H1 (cell line): Measurements from ENCODE around the gene FOXN4. TPM values are rescaled to one million over a fixed set of nuclear protein-coding genes. Genes with fewer than 3 reads are reported as not detected.

Experiments used
- CTCF ChIA-PET: fragments of 300-600 bp; sonication (Branson Sonifier 250); formaldehyde crosslinking; loops from one replicate; lab custom pipeline; 2021; ENCODE audit not compliant: partially characterized antibody; lab: Charles Lee
- POLR2A ChIA-PET: fragments of 300-600 bp; sonication (Branson Sonifier 250); formaldehyde crosslinking; loops from one replicate; lab custom pipeline; 2021; ENCODE audit warnings: inconsistent platforms; ENCODE audit not compliant: partially characterized antibody; lab: Charles Lee
- DNase-seq, 2 experiments: peaks; one replicate each; pipeline versions ENCODE4 v3.0.0 to v3.0.0-alpha.2; 2010 to 2022; ENCODE audit warnings: low spot score in 2 of 2, low read depth in 1 of 2, mixed read lengths in 1 of 2
- FAIRE-seq: peaks from 2 replicates; lab custom pipeline; 2011; peaks lifted over from hg19 to GRCh38; lab: Jason Lieb, UNC
- H2AFZ ChIP-seq: 2 replicates; pipeline ENCODE4 v1.8.1; 2012; ENCODE audit warnings: low read length, inconsistent platforms
- H2AK5ac ChIP-seq: 2 replicates; pipeline ENCODE4 v1.6.1; 2013; ENCODE audit warnings: low read depth, low read length
- H2BK120ac ChIP-seq: replicated peaks from 2 replicates; pipeline ENCODE3; 2013; ENCODE audit warnings: low read depth, low read length, inconsistent platforms
- H2BK12ac ChIP-seq: 2 replicates; pipeline ENCODE4 v1.6.1; 2013; ENCODE audit warnings: low read depth, low read length
- H2BK15ac ChIP-seq: 2 replicates; pipeline ENCODE4 v1.6.1; 2013; ENCODE audit warnings: low read length
- H2BK20ac ChIP-seq: 2 replicates; pipeline ENCODE4 v1.6.1; 2013; ENCODE audit warnings: low read length
- H2BK5ac ChIP-seq: 2 replicates; pipeline ENCODE4 v1.6.1; 2013; ENCODE audit warnings: low read depth, low read length
- H3K14ac ChIP-seq: 2 replicates; pipeline ENCODE4 v1.6.1; 2013; ENCODE audit warnings: inconsistent platforms; ENCODE audit not compliant: insufficient read length
- H3K18ac ChIP-seq: 2 replicates; pipeline ENCODE4 v1.6.1; 2013; ENCODE audit warnings: low read length; ENCODE audit errors: extremely low read depth
- H3K23ac ChIP-seq: 2 replicates; pipeline ENCODE4 v1.6.1; 2013; ENCODE audit warnings: inconsistent platforms; ENCODE audit not compliant: insufficient read length
- H3K23me2 ChIP-seq: 2 replicates; pipeline ENCODE4 v1.6.1; 2013; ENCODE audit warnings: low read depth, low read length
- H3K27ac ChIP-seq: 2 replicates; pipeline ENCODE4 v1.6.1; 2011; ENCODE audit warnings: low read depth, low read length, inconsistent platforms
- H3K27me3 ChIP-seq, 4 experiments: replicated peaks in 1 of 4; 1 replicate in 1 of 4; 2 replicates in 3 of 4; pipeline versions ENCODE4 v1.6.1 to v1.8.1; 2011 to 2013; ENCODE audit warnings: low read length in 3 of 4, mild to moderate bottlenecking in 3 of 4, inconsistent platforms in 2 of 4, mixed read lengths in 2 of 4, moderate library complexity in 1 of 4; ENCODE audit not compliant: control insufficient read depth in 3 of 4, insufficient read depth in 3 of 4; ENCODE audit errors: extremely low read depth in 1 of 4
- H3K36me3 ChIP-seq, 4 experiments: 2 replicates each; pipeline versions ENCODE4 v1.6.1 to v1.8.1; 2011 to 2013; ENCODE audit warnings: mild to moderate bottlenecking in 4 of 4, low read length in 3 of 4, moderate library complexity in 2 of 4, control low read depth in 1 of 4, inconsistent platforms in 1 of 4; ENCODE audit not compliant: insufficient read depth in 4 of 4, control insufficient read depth in 2 of 4
- H3K4ac ChIP-seq: replicated peaks from 2 replicates; pipeline ENCODE3; 2013; ENCODE audit warnings: low read length, low read depth, mixed read lengths, inconsistent platforms; ENCODE audit not compliant: insufficient read length
- H3K4me1 ChIP-seq, 4 experiments: replicated peaks in 1 of 4; 1 replicate in 1 of 4; 2 replicates in 3 of 4; pipeline versions ENCODE4 v1.6.1 to v1.8.1; 2011 to 2013; ENCODE audit warnings: low read length in 3 of 4, inconsistent platforms in 2 of 4, mixed read lengths in 1 of 4; ENCODE audit not compliant: insufficient read depth in 4 of 4, control insufficient read depth in 3 of 4
- H3K4me2 ChIP-seq, 2 experiments: 2 replicates each; pipeline versions ENCODE4 v1.6.1 to v1.8.1; 2011 to 2013; ENCODE audit warnings: low read depth in 2 of 2, low read length in 2 of 2, control low read depth in 1 of 2, inconsistent platforms in 1 of 2, mild to moderate bottlenecking in 1 of 2; ENCODE audit not compliant: insufficient read depth in 1 of 2
- H3K4me3 ChIP-seq, 4 experiments: fragments of 200-600, 300-600 bp in 1 of 4; sonication (generic), shearing (Covaris generic), sonication (Bioruptor Twin) in 1 of 4; 2 replicates each; pipeline versions ENCODE4 v1.5.1 to v1.8.1; 2011 to 2016; ENCODE audit warnings: low read length in 4 of 4, low read depth in 3 of 4, control low read depth in 2 of 4, inconsistent platforms in 2 of 4, mild to moderate bottlenecking in 2 of 4, mixed read lengths in 1 of 4, moderate library complexity in 1 of 4; ENCODE audit not compliant: insufficient read depth in 2 of 4; ENCODE audit errors: extremely low read depth in 1 of 4
- H3K56ac ChIP-seq: replicated peaks from 2 replicates; pipeline ENCODE3; 2013; ENCODE audit warnings: low read depth, mild to moderate bottlenecking, mixed read lengths, low read length, inconsistent platforms; ENCODE audit not compliant: insufficient read length
- H3K79me1 ChIP-seq: 2 replicates; pipeline ENCODE4 v1.6.1; 2013; ENCODE audit warnings: low read depth, low read length, control low read depth
- H3K79me2 ChIP-seq, 2 experiments: 2 replicates each; pipeline versions ENCODE4 v1.6.1 to v1.8.1; 2012 to 2013; ENCODE audit warnings: low read length in 2 of 2, mild to moderate bottlenecking in 2 of 2, inconsistent platforms in 1 of 2; ENCODE audit not compliant: insufficient read depth in 2 of 2, control insufficient read depth in 1 of 2
- H3K9ac ChIP-seq, 4 experiments: replicated peaks in 1 of 4; 1 replicate in 1 of 4; 2 replicates in 3 of 4; pipeline versions ENCODE4 v1.6.1 to v1.8.1; 2011 to 2013; ENCODE audit warnings: low read depth in 3 of 4, low read length in 3 of 4, control low read depth in 2 of 4, mild to moderate bottlenecking in 2 of 4, moderate library complexity in 2 of 4, inconsistent platforms in 1 of 4; ENCODE audit errors: extremely low read depth in 1 of 4
- H3K9me3 ChIP-seq, 2 experiments: 2 replicates each; pipeline versions ENCODE4 v1.6.1 to v1.8.1; 2012 to 2013; ENCODE audit warnings: mild to moderate bottlenecking in 2 of 2, moderate library complexity in 2 of 2, control low read depth in 1 of 2, inconsistent platforms in 1 of 2, low read depth in 1 of 2, low read length in 1 of 2, mixed read lengths in 1 of 2; ENCODE audit not compliant: insufficient read depth in 2 of 2
- H4K20me1 ChIP-seq, 2 experiments: replicated peaks in 1 of 2; 2 replicates each; pipeline versions ENCODE3 to v1.8.1; 2011 to 2013; ENCODE audit warnings: inconsistent platforms in 2 of 2, low read length in 2 of 2, mild to moderate bottlenecking in 1 of 2; ENCODE audit not compliant: insufficient read depth in 2 of 2, control insufficient read depth in 1 of 2
- H4K5ac ChIP-seq: 2 replicates; pipeline ENCODE4 v1.6.1; 2013; ENCODE audit warnings: low read length, low read depth, mixed read lengths, inconsistent platforms; ENCODE audit not compliant: insufficient read length
- H4K8ac ChIP-seq: 2 replicates; pipeline ENCODE4 v1.8.0; 2013; ENCODE audit warnings: mild to moderate bottlenecking, moderate library complexity, low read length, inconsistent platforms; ENCODE audit not compliant: insufficient read depth; ENCODE audit errors: extremely low read depth
- H4K91ac ChIP-seq: replicated peaks from 2 replicates; pipeline ENCODE3; 2013; ENCODE audit warnings: low read length, mixed read lengths, inconsistent platforms; ENCODE audit not compliant: insufficient read length
- JUN ChIP-seq: IDR thresholded peaks from 2 replicates; pipeline ENCODE4 v1.6.1; 2011; ENCODE audit warnings: low read depth, mild to moderate bottlenecking, improper control_type of control experiment, low read length
- RNF2 ChIP-seq: fragments of 200-900, 300-1000 bp; sonication (generic); IDR thresholded peaks from 2 replicates; pipeline ENCODE4 v1.7.1; 2016; ENCODE audit warnings: borderline replicate concordance, low read depth, mild to moderate bottlenecking, antibody characterized with exemption, low read length; ENCODE audit not compliant: poor library complexity, severe bottlenecking; ENCODE audit errors: missing control alignments
- SIX5 ChIP-seq: IDR thresholded peaks from 2 replicates; pipeline ENCODE4 v1.6.1; 2011; ENCODE audit warnings: mild to moderate bottlenecking, low read depth, low read length
- WGBS, 2 experiments: shearing (Covaris generic) in 1 of 2; methylation state at CpG; one replicate each; pipeline versions ENCODE4 v1.1.6 to v1.1.7; 2013 to 2015; ENCODE audit warnings: low lambda C conversion rate in 2 of 2, mixed read lengths in 2 of 2, inconsistent platforms in 1 of 2, low coverage in 1 of 2, missing lambda C conversion rate in 1 of 2; ENCODE audit not compliant: insufficient replicate concordance in 2 of 2, insufficient coverage in 1 of 2, insufficient read length in 1 of 2; ENCODE audit errors: extremely low coverage in 1 of 2, missing lambda C conversion rate in 1 of 2; 5-methylcytosine and 5-hydroxymethylcytosine counted together
- polyA plus RNA-seq, 7 experiments: library from polyadenylated mRNA; depleted of rRNA in 3 of 7; stranded (reverse) in 5 of 7; unstranded in 2 of 7; fragments of >200 nt in 5 of 7; fragments of 200-250 nt in 2 of 7; gene quantifications; 1 replicate in 5 of 7; 2 replicates in 1 of 7; 4 replicates in 1 of 7; pipeline versions ENCODE4 v1.2.1 to v1.2.3, GENCODE V29; 2011 to 2013; ENCODE audit warnings: missing spikeins in 2 of 7, mixed read lengths in 2 of 7
- total RNA-seq: library from RNA; stranded (reverse); fragmentation: NEBNext Ultra II Directional; extraction: Animal tissue kit (Norgen Biotek cat#: 25700); gene quantifications from 2 replicates; pipeline ENCODE4 v1.2.1, GENCODE V29; 2021
- TF ChIP-seq, protein P1 (sequence below): IDR thresholded peaks from 2 replicates; pipeline ENCODE4 v1.6.1; 2012; ENCODE audit warnings: inconsistent platforms

Gene FOXN4
- total and polyA plus RNA-seq, 2 of the 8 experiments (the other 6 are each of a cell fraction or from before 2014, with no cell fraction given), result 0.26 to 0.29 TPM

DNA sequence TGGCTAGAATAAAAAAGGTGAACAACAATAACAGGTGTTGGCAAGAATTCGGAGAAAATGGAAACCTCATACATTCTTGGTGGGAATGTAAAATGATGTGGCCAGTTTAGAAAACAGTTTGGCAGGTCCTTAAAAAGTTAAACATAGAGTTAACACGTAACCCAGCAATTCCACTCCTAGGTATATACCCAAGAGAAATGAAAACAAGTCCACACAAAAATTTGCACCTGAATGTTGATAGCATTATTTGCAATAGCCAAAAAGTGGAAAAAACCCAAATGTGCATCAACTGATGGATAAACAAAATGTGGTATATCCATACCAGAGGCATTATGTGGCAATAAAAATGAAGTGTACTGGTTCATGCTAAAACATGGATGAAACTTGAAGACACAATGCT is 36.3 kb upstream of the FOXN4 start:
- H3K79me1 ChIP-seq, result no peaks in the 10 kb centered on the region
- no peak overlapping the region for H3K9ac ChIP-seq
- H4K91ac ChIP-seq, result no peak overlapping the region
- no peak for TF ChIP-seq JUN
- TF ChIP-seq SIX5, result no peak
- TF ChIP-seq, protein P1, sequence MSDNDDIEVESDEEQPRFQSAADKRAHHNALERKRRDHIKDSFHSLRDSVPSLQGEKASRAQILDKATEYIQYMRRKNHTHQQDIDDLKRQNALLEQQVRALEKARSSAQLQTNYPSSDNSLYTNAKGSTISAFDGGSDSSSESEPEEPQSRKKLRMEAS, result no peak
- no peak for TF ChIP-seq RNF2
- TF ChIP-seq, all 59 proteins: peak for 0
- H3K56ac ChIP-seq, result no peak overlapping the region
- H3K4ac ChIP-seq, result no peak overlapping the region
- H2BK15ac ChIP-seq, result no peak overlapping the region
- H2BK5ac ChIP-seq, result no peak overlapping the region
- H4K5ac ChIP-seq, result no peak overlapping the region
- no peak for DNase-seq
- H4K20me1 ChIP-seq, result no peaks in the 10 kb centered on the region
- no peak overlapping the region for H3K4me3 ChIP-seq
- H3K14ac ChIP-seq, result no peak overlapping the region
- H3K23me2 ChIP-seq, result no peaks in the 10 kb centered on the region
- H3K4me2 ChIP-seq, result no peak overlapping the region
- H2AK5ac ChIP-seq, result no peak overlapping the region
- H3K4me1 ChIP-seq, result no peaks in the 10 kb centered on the region
- no peak overlapping the region for H2AFZ ChIP-seq
- no peak overlapping the region for H4K8ac ChIP-seq
- no peak for FAIRE-seq
- H3K9me3 ChIP-seq, result no peaks in the 10 kb centered on the region
- no peaks in the 10 kb centered on the region for H3K27me3 ChIP-seq
- POLR2A ChIA-PET, result no interaction called here
- H2BK12ac ChIP-seq, result no peak overlapping the region
- H2BK20ac ChIP-seq, result no peak overlapping the region
- 96% methylated on average over 2 of the region's 2 CpGs; no CpG with 5 or more reads in 1 of the 2 experiments for WGBS, 2 experiments
- H3K79me2 ChIP-seq, result no peaks in the 10 kb centered on the region
- CTCF ChIA-PET, result no interaction called here
- no peaks in the 10 kb centered on the region for H3K36me3 ChIP-seq
- no peak overlapping the region for H3K27ac ChIP-seq
- H3K23ac ChIP-seq, result no peak overlapping the region
- no peak overlapping the region for H3K18ac ChIP-seq
- H2BK120ac ChIP-seq, result no peak overlapping the region
